Raji (cell line): ENCODE data around the gene RBM18.

Experiments
- POLR2A ChIP-seq: IDR thresholded peaks from 2 replicates; pipeline ENCODE4 v1.6.1; 2011; ENCODE audit warnings: low read depth, low read length, control low read depth; ENCODE audit not compliant: insufficient read depth

The RBM18 gene

GRCh38 chr9:122265149-122265915 is 692 bp upstream of the RBM18 start:
- TF ChIP-seq POLR2A = no peak

GRCh38 chr9:122263699-122264349 is 816 bp downstream of the RBM18 start:
- TF ChIP-seq POLR2A = no peak

GRCh38 chr9:122262073-122262472 is 2.6 kb downstream of the RBM18 start:
- no peak for TF ChIP-seq POLR2A

DNA sequence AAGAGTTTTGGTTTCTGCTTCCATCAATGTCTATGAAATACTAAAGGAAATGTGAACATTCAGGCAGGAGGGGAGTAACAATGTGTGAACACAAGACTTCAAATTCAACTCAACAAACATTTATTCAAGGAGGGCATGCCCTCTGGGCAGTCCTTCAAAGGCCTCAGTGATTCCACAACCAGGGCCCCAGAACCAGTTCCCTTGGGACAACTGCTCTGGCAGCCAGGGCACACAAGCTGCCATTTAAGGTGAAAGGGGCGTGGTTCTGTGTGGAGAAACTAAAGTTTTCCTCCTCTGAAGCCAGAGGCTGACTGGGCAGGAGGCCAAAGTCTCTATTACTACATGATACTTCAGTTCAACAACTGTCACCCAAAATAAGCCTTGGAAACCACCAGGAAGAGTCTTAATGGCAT is 3.2 kb downstream of the RBM18 start:
- no peak for TF ChIP-seq POLR2A

GRCh38 chr9:122258886-122259415 is 5.7 kb downstream of the RBM18 start:
- TF ChIP-seq POLR2A = no peak

DNA sequence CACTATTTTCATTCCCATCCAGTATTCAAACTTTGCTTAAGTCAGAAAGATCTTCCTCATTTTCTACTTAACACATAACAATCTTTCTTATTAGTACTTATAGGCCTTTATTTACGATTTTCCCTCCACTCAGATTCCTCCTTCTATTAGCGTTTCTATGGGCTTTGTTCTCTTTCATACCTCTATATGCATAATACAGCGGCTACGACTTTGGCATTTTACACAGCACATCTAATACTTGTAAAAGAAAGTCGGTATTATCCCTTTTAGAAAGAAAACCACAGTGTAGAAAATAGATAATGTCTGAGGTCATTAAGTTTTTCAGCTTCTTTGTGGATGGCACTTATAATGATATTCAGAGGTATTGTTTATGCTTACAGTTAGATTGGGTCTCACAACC is 8.4 kb downstream of the RBM18 start:
- no peak for TF ChIP-seq POLR2A

DNA sequence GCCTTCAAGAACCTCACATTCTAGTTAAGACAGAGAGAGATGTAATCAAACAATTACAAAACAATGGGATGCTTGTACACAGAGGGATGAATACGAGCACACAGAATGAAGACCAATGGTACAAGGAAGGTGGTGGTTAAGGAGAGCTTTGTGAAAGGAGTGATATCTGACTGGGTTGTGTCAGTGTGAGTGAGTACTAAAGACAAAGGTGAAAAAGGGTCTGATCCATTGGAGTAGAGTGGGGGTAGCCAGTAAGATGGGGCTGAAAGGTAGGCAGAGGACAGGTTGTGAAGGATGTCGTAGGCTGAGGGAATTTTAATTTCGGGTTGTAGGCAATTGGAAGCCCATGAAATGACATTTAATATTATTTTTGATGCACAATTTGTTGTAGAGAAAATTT is 9.9 kb downstream of the RBM18 start:
- no peak for TF ChIP-seq POLR2A

DNA sequence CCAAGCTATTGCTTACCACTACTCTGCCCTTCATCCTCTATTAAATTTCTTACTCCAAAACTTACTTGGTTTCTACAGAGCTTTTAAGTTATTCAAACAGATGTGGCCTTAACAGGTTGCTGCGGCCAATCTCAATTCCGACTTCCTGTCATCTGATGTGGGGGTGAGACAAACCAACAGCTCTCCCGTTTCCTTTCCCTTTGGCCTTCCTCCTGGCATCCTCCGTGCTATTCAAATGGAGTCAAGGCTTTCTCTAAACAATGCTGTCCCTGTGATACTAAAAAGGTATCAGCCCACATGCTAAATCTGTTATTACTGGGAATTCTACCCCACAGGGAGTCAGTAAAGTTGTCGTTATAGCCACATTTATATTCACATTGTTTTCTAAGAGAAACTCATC is 11.8 kb downstream of the RBM18 start:
- no peak for TF ChIP-seq POLR2A

DNA sequence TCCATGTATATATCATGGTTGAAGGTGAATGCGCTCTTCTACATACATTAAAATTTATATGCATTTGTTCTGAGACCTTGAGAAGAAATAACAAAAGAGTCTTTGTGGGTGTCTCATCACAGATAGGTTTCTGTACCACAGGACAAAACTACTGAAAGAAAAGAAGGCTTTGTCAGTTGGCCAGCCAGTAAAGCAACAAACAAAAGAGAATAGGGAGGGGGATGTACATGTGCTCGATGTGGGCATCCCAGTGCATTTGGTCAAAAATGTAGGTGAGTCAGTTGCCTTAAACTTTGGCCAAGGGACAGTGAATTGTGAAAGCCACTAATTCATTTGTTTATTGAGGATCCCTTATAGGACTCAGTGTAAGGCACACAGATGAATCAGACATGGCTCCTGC is 13.3 kb downstream of the RBM18 start:
- TF ChIP-seq POLR2A = no peak

DNA sequence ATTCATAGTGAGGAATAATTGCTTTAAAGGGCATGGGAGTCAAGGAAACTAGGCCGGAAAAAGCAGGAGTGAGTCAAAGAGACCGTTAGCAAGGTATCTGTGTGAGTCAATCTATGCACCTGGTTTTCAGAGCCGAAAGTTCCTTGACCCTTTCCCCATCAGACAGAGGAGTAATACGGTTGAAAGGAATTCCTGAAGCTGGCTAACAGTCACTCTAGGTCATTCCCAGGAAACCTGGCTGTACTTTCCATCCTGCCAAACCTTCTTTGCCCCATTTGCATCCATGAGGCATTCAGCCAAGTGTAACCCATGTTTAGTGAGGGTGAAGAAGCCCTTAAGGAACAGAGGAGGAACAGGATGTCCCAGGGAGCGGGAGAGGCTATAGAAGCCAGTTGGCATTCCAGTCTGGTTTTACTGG is 16.2 kb downstream of the RBM18 start:
- no peak for TF ChIP-seq POLR2A

- no peak for TF ChIP-seq POLR2A
Observed at GRCh38 chr9:122246666-122247065, 18.0 kb downstream of the RBM18 start.

DNA sequence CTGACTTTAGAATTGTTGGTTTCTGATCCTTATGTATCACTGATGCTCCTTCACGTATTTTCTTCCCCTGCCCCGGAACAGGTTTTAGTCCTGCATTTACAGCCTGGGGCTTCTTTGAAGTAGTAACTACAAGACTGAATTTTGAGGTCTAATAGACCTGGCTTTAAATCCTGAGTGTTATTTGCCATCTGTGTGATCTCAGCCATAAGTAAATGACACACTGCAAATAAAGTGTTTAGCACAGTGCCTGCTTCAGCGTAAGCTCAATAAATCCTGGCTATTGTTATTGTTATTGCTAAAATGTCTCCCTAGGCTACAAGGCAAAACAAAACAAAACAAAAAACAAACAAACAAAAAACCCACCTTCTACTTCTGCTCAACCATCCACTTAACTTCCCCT is 20.3 kb downstream of the RBM18 start:
- TF ChIP-seq POLR2A = no peak

DNA sequence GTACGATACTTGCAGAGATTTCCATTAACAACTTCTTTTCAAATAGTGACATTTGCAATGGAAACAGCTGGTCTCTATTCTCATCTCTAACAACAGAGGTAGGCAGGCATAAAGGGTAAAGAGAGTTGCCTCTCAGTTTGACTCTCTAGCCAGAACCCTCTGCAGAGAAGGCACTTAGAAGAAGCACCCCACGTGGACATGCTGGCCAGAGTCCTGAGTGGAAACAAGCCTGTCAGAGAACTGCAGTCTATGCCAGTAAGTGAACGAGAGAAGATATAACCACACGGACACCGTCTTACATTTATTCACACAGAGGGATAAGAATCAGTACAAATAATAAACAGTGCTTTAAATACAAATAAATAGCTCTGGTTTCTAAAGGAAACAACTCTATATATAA is 24.9 kb downstream of the RBM18 start:
- no peak for TF ChIP-seq POLR2A

GRCh38 chr9:122236681-122237080 is 28.0 kb downstream of the RBM18 start:
- TF ChIP-seq POLR2A = no peak

GRCh38 chr9:122234022-122234748 is 30.5 kb downstream of the RBM18 start:
- no peak for TF ChIP-seq POLR2A
